ENCODE measurements around the gene ATP2A2. TPM values are rescaled to one million over a fixed set of nuclear protein-coding genes. Genes with fewer than 3 reads are reported as not detected.
"Not testable (repeated sequence)": the region's sequence is repeated elsewhere in the genome, so short reads cannot be mapped to it uniquely, and the experiment has no call there.

ATP2A2 gene
- total RNA-seq, 2 experiments from 2014 or later = 126 to 131 TPM

DNA sequence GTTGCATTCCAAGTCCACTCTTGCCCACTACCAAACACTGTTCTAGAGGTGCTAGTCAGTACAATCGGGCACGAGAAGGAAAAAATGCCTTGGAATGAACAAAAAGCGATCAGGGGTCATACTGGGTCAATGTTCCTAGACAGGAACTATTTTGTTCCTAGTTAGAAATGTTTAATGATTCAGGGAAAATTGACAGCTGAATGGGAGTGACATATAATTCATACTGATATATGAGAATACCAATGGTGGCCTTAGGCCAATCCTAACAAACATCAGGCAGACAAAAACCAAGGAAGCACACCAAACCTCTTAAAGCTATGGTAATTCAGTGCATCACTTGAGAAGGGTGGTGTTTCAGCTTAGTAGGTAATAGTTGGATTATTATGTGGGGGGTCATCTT is 71.4 kb downstream of the ATP2A2 start:
- no peak overlapping the region for H3K4me3 Mint-ChIP-seq
- POLR2A ChIA-PET = no interaction called here
- no peaks in the 10 kb centered on the region for H3K9me3 Mint-ChIP-seq
- H3K27me3 Mint-ChIP-seq = no peaks in the 10 kb centered on the region
- CTCF ChIA-PET = interaction anchor here (0.6 to 2.6 kb wide), 6 partner anchors 17 to 480 kb away, joined by 3 to 10 read pairs (median 4); no protein-coding TSS in a partner anchor
- H3K27ac Mint-ChIP-seq = no peak overlapping the region
- no peak for DNase-seq
- H3K4me1 Mint-ChIP-seq = peaks cover 52% of the 10 kb centered on the region
- peaks cover 21% of the 10 kb centered on the region for H3K36me3 Mint-ChIP-seq (ENCODE audit: low read depth)

- Mint-ChIP-seq H3K9me3 (no peaks in the 10 kb centered on the region), H3K27me3 (no peaks in the 10 kb centered on the region), H3K36me3 (ENCODE audit: low read depth) (peaks cover 13% of the 10 kb centered on the region), H3K27ac (peak overlapping the region; percentile 17), H3K4me1 (peaks cover 43% of the 10 kb centered on the region), H3K4me3 (no peak overlapping the region)
- POLR2A ChIA-PET = interaction anchor here (0.6 kb wide), 1 partner anchor 542 kb away, joined by 5 read pairs; no protein-coding TSS in a partner anchor
- CTCF ChIA-PET = interaction anchor here (0.6 to 2.6 kb wide), 6 partner anchors 15 to 479 kb away, joined by 3 to 10 read pairs (median 4); no protein-coding TSS in a partner anchor
- no peak for DNase-seq
These were observed 72.3 kb downstream of the ATP2A2 start for GRCh38 chr12:110353211-110353965.

DNA sequence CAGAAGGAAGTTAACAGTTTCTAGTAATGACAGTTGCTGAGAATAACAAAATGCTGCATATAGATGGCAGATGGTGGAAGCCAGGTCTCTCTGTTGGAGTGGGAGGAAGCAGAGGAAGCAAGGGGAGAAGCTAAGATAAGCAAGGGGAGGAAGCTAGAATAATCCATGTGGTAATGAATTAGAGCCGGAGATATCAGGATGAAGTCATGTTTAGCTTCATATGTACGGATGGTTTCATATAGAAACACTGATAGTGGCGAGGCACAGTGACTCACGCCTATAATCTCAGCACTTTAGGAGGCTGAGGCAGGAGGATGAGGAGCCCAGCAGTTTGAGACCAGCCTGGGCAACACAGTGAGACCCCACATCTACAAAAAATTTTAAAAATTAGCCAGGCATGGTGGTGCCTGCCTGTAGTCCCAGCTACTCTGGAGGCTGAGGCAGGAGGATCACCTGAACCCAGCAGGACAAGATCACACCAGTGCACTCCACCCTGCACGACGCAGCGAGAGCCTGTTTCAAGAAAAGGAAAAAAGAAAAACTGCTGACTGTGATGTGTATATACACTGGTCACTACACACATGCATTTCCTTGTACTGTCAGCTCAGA is 73.2 kb downstream of the ATP2A2 start:
- ChIA-PET CTCF (interaction anchor here (0.6 to 2.6 kb wide), 5 partner anchors 14 to 216 kb away, joined by 3 to 10 read pairs (median 4); no protein-coding TSS in a partner anchor), POLR2A (interaction anchor here (0.6 kb wide), 1 partner anchor 541 kb away, joined by 5 read pairs; no protein-coding TSS in a partner anchor)
- Mint-ChIP-seq H3K36me3 (ENCODE audit: low read depth) (peaks cover 11% of the 10 kb centered on the region), H3K27me3 (no peaks in the 10 kb centered on the region), H3K27ac (no peak overlapping the region), H3K4me3 (no peak overlapping the region), H3K9me3 (no peaks in the 10 kb centered on the region), H3K4me1 (peaks cover 34% of the 10 kb centered on the region)
- no peak for DNase-seq

- CTCF ChIA-PET = no interaction called here
- Mint-ChIP-seq H3K36me3 (ENCODE audit: low read depth) (peaks cover 5% of the 10 kb centered on the region), H3K4me3 (no peak overlapping the region), H3K9me3 (no peaks in the 10 kb centered on the region), H3K27me3 (no peaks in the 10 kb centered on the region), H3K4me1 (peaks cover 26% of the 10 kb centered on the region), H3K27ac (no peak overlapping the region)
- POLR2A ChIA-PET = no interaction called here
- DNase-seq = peak; percentile 42
These were observed 74.0 kb downstream of the ATP2A2 start for GRCh38 chr12:110355073-110355472.

- H3K27me3 Mint-ChIP-seq; H3K9me3 Mint-ChIP-seq; H3K4me3 Mint-ChIP-seq; POLR2A ChIA-PET; DNase-seq; H3K27ac Mint-ChIP-seq; H3K36me3 Mint-ChIP-seq (ENCODE audit: low read depth): not testable (repeated sequence)
- peaks cover 16% of the 10 kb centered on the region for H3K4me1 Mint-ChIP-seq
- CTCF ChIA-PET = interaction anchor here (1.0 to 1.6 kb wide), 4 partner anchors 9 to 88 kb away, joined by 3 to 15 read pairs (median 6); no protein-coding TSS in a partner anchor
These were observed 77.5 kb downstream of the ATP2A2 start for GRCh38 chr12:110358384-110359097.

DNA sequence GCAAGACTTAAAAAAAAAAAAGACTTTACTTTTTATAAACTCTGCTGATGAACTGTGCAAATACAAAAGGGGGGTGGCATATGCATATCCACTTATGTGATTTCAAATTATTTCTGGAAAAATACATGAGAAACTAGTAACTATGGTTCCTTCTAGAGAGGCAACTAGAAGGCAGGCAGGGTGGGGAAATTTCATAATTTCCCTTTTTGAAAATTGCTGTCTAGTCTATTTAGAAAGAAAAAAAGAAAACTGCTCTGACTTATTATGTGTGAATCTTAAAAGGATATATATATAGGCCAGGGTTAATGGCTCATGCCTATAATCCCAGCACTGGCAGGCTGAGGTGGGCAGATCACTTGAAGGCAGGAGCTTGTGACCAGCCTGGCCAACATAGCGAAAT is 80.2 kb downstream of the ATP2A2 start:
- POLR2A ChIA-PET = no interaction called here
- Mint-ChIP-seq H3K4me1 (no peaks in the 10 kb centered on the region), H3K36me3 (ENCODE audit: low read depth) (no peaks in the 10 kb centered on the region), H3K27me3 (no peaks in the 10 kb centered on the region), H3K4me3 (no peak overlapping the region), H3K27ac (no peak overlapping the region), H3K9me3 (no peaks in the 10 kb centered on the region)
- CTCF ChIA-PET = interaction anchor here (1.0 kb wide), 1 partner anchor 10 kb away, joined by 3 read pairs; no protein-coding TSS in a partner anchor
- no peak for DNase-seq

- Mint-ChIP-seq H3K4me3 (no peak overlapping the region), H3K27ac (no peak overlapping the region), H3K36me3 (ENCODE audit: low read depth) (no peaks in the 10 kb centered on the region), H3K9me3 (no peaks in the 10 kb centered on the region), H3K27me3 (no peaks in the 10 kb centered on the region), H3K4me1 (no peaks in the 10 kb centered on the region)
- CTCF ChIA-PET = interaction anchor here (0.6 to 1.2 kb wide), 2 partner anchors 20 to 68 kb away, joined by 3 to 4 read pairs; no protein-coding TSS in a partner anchor
- POLR2A ChIA-PET = no interaction called here
- no peak for DNase-seq
These were observed 84.7 kb downstream of the ATP2A2 start for GRCh38 chr12:110365489-110366320.

DNA sequence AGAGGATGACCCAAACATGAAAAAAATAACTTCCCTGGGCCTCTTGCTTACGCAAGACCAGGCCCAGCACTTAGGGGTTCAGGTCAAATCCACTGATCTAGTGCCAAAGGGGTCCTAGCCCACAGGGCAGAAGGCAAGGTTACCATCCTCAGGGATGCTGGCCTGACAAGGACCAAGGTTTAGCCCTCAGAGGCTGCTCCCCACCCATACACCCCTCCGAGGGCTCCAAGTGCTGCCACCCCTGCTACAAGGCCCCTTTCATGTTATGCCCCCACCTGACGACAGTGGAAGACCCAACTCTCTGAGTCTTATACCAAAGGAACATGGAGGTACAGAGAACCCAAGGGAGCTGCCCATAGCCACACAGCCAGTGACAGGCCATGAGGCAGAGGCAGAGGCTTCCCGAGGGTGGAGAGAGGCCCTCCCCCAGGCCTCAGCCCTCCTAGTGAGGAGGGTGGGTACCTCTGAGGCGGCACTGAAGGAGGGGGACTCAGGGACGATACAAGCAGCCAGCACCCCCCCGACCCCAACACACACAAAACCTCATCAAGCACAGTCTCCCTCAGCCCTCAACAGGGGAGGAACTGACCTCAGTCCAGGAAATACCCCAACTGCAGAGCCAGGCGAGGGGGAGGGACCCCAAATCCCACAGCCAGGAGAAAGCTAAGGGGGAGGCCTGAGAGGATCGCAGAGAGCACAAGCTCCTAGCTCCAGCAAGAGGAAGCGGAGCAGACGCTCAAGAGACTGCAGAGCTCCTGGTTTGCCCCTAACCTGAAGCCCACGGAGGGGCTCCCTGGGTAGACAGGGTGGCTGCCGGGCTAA is 85.5 kb downstream of the ATP2A2 start:
- H3K27ac Mint-ChIP-seq = no peak overlapping the region
- ChIA-PET POLR2A (no interaction called here), CTCF (interaction anchor here (1.2 to 1.5 kb wide), 2 partner anchors 10 to 19 kb away, joined by 3 to 4 read pairs; no protein-coding TSS in a partner anchor)
- no peaks in the 10 kb centered on the region for H3K36me3 Mint-ChIP-seq (ENCODE audit: low read depth)
- H3K4me1 Mint-ChIP-seq = no peaks in the 10 kb centered on the region
- no peaks in the 10 kb centered on the region for H3K27me3 Mint-ChIP-seq
- H3K4me3 Mint-ChIP-seq = no peak overlapping the region
- DNase-seq = no peak
- H3K9me3 Mint-ChIP-seq = no peaks in the 10 kb centered on the region

GRCh38 chr12:110367181-110367864 is 86.3 kb downstream of the ATP2A2 start:
- ChIA-PET CTCF (interaction anchor here (1.5 kb wide), 1 partner anchor 11 kb away, joined by 4 read pairs; no protein-coding TSS in a partner anchor), POLR2A (no interaction called here)
- H3K4me1 Mint-ChIP-seq = no peaks in the 10 kb centered on the region
- no peaks in the 10 kb centered on the region for H3K9me3 Mint-ChIP-seq
- no peak for DNase-seq
- H3K36me3 Mint-ChIP-seq (ENCODE audit: low read depth) = peaks cover 4% of the 10 kb centered on the region
- no peak overlapping the region for H3K27ac Mint-ChIP-seq
- H3K4me3 Mint-ChIP-seq = no peak overlapping the region
- no peaks in the 10 kb centered on the region for H3K27me3 Mint-ChIP-seq

DNA sequence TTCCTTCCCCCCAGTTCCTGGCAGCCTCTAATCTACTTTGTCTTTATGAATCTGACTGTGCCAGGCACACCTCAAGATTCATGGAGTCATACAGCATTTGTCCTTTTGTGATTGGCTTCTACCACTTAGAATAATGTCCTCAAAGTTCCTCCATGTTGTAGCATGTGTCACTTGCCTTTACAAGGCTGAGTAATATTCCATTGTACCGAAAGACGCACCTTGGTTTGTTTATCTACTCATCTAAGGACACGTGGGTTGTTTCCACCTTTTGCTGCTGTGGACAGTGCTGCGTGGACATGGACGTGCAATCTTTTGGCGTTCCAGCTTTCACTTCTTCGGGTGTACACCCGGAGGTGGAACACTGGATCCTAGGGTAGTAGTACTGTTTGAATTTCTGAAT is 88.9 kb downstream of the ATP2A2 start:
- peaks cover 22% of the 10 kb centered on the region for H3K36me3 Mint-ChIP-seq (ENCODE audit: low read depth)
- H3K27me3 Mint-ChIP-seq = no peaks in the 10 kb centered on the region
- no peak overlapping the region for H3K27ac Mint-ChIP-seq
- no peaks in the 10 kb centered on the region for H3K9me3 Mint-ChIP-seq
- CTCF ChIA-PET = interaction anchor here (1.6 kb wide), 1 partner anchor 18 kb away, joined by 3 read pairs; no protein-coding TSS in a partner anchor
- no peaks in the 10 kb centered on the region for H3K4me1 Mint-ChIP-seq
- no peak overlapping the region for H3K4me3 Mint-ChIP-seq
- POLR2A ChIA-PET = no interaction called here
- no peak for DNase-seq

DNA sequence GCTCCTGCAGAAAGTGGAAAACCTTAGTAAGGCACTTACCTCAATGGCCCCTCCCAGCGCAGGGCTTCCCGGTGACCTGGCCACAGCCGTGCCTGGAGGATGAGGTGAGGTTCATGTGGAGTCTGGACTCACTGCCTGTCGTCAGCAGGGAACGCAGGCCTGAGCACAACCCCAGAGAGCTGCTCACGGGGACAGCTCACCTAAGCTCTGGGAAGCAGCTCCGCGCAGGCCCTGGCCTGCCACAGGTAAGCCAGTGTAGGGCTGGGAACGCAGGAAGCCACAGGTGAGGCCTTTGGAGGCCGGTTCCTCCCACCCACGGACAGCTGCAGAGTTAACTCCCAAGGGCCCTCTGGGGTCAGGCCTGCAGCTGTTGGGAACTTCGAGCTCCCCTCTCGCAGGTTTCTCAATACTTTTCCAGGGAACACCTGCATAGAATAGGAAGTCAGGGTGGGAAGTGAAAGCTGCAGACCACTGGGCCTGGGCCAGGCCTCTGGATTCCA is 89.7 kb downstream of the ATP2A2 start:
- H3K4me1 Mint-ChIP-seq = no peaks in the 10 kb centered on the region
- H3K36me3 Mint-ChIP-seq (ENCODE audit: low read depth) = peaks cover 27% of the 10 kb centered on the region
- no peak overlapping the region for H3K27ac Mint-ChIP-seq
- ChIA-PET POLR2A (interaction anchor here (0.6 kb wide), 1 partner anchor 14 kb away, joined by 4 read pairs; no protein-coding TSS in a partner anchor), CTCF (interaction anchor here (0.6 to 1.2 kb wide), 4 partner anchors 9 to 1297 kb away, joined by 3 read pairs; partner anchors contain the start of gene ARPC3)
- no peaks in the 10 kb centered on the region for H3K27me3 Mint-ChIP-seq
- no peak for DNase-seq
- H3K4me3 Mint-ChIP-seq = no peak overlapping the region
- no peaks in the 10 kb centered on the region for H3K9me3 Mint-ChIP-seq

Data from activated CD4-positive, alpha-beta T cell treated with anti-CD3 and anti-CD28 coated beads, Interleukin-2, amount 10 ng/mL, durations not matched to agents 7 days and 5 days (primary cell).